Measurements from ENCODE around the gene BPIFA1. TPM values are rescaled to one million over a fixed set of nuclear protein-coding genes. Genes with fewer than 3 reads are reported as not detected.
A peak's percentile ranks its signal among the peaks of the same experiment; 100 is the strongest.

BPIFA1 gene
- total and polyA plus RNA-seq, 2 of the 8 experiments (the other 6 are each of a cell fraction or from before 2014, with no cell fraction given), result not detected

DNA sequence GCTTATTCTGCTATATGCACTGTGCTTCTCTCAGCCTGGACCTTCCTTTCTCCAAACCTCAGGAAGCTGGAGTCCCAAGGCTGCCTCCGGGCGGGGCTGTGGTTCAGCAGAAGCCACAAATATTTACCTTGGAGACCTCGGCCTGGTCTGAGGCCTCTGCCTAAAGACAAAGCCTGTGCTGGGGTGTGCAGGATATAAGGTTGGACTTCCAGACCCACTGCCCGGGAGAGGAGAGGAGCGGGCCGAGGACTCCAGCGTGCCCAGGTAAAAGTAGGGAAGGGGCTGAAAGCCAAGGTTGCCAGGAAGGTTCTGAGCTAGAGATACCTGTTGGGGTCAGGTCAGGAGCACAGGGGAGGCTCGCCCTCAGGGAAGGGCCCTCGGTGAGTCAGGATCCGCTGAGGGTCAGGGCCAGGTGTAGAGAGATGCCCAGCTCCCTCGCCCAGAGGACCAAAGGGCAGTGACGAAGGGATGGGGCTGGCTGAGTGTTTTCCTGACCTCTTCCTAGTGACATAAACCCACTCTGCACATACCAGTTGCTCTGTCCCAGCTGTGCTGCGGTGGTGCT lies 47.3 kb downstream of the BPIFA1 start, which contains the start of gene BPIFB1 (continued):
- TF ChIP-seq, protein P1, sequence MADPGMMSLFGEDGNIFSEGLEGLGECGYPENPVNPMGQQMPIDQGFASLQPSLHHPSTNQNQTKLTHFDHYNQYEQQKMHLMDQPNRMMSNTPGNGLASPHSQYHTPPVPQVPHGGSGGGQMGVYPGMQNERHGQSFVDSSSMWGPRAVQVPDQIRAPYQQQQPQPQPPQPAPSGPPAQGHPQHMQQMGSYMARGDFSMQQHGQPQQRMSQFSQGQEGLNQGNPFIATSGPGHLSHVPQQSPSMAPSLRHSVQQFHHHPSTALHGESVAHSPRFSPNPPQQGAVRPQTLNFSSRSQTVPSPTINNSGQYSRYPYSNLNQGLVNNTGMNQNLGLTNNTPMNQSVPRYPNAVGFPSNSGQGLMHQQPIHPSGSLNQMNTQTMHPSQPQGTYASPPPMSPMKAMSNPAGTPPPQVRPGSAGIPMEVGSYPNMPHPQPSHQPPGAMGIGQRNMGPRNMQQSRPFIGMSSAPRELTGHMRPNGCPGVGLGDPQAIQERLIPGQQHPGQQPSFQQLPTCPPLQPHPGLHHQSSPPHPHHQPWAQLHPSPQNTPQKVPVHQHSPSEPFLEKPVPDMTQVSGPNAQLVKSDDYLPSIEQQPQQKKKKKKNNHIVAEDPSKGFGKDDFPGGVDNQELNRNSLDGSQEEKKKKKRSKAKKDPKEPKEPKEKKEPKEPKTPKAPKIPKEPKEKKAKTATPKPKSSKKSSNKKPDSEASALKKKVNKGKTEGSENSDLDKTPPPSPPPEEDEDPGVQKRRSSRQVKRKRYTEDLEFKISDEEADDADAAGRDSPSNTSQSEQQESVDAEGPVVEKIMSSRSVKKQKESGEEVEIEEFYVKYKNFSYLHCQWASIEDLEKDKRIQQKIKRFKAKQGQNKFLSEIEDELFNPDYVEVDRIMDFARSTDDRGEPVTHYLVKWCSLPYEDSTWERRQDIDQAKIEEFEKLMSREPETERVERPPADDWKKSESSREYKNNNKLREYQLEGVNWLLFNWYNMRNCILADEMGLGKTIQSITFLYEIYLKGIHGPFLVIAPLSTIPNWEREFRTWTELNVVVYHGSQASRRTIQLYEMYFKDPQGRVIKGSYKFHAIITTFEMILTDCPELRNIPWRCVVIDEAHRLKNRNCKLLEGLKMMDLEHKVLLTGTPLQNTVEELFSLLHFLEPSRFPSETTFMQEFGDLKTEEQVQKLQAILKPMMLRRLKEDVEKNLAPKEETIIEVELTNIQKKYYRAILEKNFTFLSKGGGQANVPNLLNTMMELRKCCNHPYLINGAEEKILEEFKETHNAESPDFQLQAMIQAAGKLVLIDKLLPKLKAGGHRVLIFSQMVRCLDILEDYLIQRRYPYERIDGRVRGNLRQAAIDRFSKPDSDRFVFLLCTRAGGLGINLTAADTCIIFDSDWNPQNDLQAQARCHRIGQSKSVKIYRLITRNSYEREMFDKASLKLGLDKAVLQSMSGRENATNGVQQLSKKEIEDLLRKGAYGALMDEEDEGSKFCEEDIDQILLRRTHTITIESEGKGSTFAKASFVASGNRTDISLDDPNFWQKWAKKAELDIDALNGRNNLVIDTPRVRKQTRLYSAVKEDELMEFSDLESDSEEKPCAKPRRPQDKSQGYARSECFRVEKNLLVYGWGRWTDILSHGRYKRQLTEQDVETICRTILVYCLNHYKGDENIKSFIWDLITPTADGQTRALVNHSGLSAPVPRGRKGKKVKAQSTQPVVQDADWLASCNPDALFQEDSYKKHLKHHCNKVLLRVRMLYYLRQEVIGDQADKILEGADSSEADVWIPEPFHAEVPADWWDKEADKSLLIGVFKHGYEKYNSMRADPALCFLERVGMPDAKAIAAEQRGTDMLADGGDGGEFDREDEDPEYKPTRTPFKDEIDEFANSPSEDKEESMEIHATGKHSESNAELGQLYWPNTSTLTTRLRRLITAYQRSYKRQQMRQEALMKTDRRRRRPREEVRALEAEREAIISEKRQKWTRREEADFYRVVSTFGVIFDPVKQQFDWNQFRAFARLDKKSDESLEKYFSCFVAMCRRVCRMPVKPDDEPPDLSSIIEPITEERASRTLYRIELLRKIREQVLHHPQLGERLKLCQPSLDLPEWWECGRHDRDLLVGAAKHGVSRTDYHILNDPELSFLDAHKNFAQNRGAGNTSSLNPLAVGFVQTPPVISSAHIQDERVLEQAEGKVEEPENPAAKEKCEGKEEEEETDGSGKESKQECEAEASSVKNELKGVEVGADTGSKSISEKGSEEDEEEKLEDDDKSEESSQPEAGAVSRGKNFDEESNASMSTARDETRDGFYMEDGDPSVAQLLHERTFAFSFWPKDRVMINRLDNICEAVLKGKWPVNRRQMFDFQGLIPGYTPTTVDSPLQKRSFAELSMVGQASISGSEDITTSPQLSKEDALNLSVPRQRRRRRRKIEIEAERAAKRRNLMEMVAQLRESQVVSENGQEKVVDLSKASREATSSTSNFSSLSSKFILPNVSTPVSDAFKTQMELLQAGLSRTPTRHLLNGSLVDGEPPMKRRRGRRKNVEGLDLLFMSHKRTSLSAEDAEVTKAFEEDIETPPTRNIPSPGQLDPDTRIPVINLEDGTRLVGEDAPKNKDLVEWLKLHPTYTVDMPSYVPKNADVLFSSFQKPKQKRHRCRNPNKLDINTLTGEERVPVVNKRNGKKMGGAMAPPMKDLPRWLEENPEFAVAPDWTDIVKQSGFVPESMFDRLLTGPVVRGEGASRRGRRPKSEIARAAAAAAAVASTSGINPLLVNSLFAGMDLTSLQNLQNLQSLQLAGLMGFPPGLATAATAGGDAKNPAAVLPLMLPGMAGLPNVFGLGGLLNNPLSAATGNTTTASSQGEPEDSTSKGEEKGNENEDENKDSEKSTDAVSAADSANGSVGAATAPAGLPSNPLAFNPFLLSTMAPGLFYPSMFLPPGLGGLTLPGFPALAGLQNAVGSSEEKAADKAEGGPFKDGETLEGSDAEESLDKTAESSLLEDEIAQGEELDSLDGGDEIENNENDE (IDR thresholded peaks at IDR 0.05; ENCODE audit: insufficient replicate concordance, low read length), result no peak
- TF ChIP-seq CTCF (IDR thresholded peaks at IDR 0.05; ENCODE audit: control extremely low read depth in 1 of 3, insufficient read depth in 1 of 3, low read depth in 1 of 3, low read length in 3 of 3), result peak in 1 of 3 experiments; percentile 16; a peak in 1 of 4 replicates
- no peak for TF ChIP-seq MAFK (IDR thresholded peaks at IDR 0.05; ENCODE audit: low read depth, low read length)
- no peak for TF ChIP-seq POLR2A (IDR thresholded peaks at IDR 0.05; ENCODE audit: control extremely low read depth in 1 of 2, low read depth in 2 of 2, low read length in 2 of 2)
- TF ChIP-seq TAF1 (IDR thresholded peaks at IDR 0.05; ENCODE audit: low read depth, low read length), result no peak
- no peak for TF ChIP-seq RBBP5 (IDR thresholded peaks at IDR 0.05; ENCODE audit: borderline replicate concordance, low read depth, low read length)
- TF ChIP-seq RAD21 (IDR thresholded peaks at IDR 0.05 in 1 of 2, conservative IDR thresholded peaks at IDR 0.05 in 1 of 2; ENCODE audit: low read depth in 2 of 2, low read length in 2 of 2), result peak in 1 of 2 experiments; percentile 37; a peak in 2 of 4 replicates
- TF ChIP-seq CHD2 (IDR thresholded peaks at IDR 0.05; ENCODE audit: low read length), result no peak
